Fibroblast of mammary gland (primary cell): ENCODE results near the gene TMEM131L.

Experiments
- DNase-seq: peaks from one replicate; pipeline ENCODE4 v3.0.0-alpha.2; 2010; ENCODE audit warnings: low read depth
- H3K4me3 ChIP-seq: 2 replicates; pipeline ENCODE4 v1.5.1; 2011; ENCODE audit warnings: low read depth, mild to moderate bottlenecking, low read length, moderate library complexity; ENCODE audit not compliant: control insufficient read depth
- TF ChIP-seq, protein P1 (sequence below): conservative IDR thresholded peaks from 2 replicates; pipeline ENCODE4 v1.5.1; 2011; ENCODE audit warnings: low read depth, low read length, inconsistent platforms; ENCODE audit not compliant: control insufficient read depth, insufficient read depth

Gene TMEM131L

GRCh38 chr4:153531976-153532626, 65.9 kb downstream of the TMEM131L start:
- TF ChIP-seq, protein P1, sequence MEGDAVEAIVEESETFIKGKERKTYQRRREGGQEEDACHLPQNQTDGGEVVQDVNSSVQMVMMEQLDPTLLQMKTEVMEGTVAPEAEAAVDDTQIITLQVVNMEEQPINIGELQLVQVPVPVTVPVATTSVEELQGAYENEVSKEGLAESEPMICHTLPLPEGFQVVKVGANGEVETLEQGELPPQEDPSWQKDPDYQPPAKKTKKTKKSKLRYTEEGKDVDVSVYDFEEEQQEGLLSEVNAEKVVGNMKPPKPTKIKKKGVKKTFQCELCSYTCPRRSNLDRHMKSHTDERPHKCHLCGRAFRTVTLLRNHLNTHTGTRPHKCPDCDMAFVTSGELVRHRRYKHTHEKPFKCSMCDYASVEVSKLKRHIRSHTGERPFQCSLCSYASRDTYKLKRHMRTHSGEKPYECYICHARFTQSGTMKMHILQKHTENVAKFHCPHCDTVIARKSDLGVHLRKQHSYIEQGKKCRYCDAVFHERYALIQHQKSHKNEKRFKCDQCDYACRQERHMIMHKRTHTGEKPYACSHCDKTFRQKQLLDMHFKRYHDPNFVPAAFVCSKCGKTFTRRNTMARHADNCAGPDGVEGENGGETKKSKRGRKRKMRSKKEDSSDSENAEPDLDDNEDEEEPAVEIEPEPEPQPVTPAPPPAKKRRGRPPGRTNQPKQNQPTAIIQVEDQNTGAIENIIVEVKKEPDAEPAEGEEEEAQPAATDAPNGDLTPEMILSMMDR, result no peak
- DNase-seq, result no peak

GRCh38 chr4:153532636-153533035, 66.5 kb downstream of the TMEM131L start:
- H3K4me3 ChIP-seq, result no peak overlapping the region
- TF ChIP-seq, protein P1, result no peak
- DNase-seq, result no peak

More at GRCh38 chr4:153531976-153532626, 65.9 kb downstream of the TMEM131L start:
- no peak overlapping the region for H3K4me3 ChIP-seq

- TF ChIP-seq, protein P1, result no peak
- H3K4me3 ChIP-seq, result no peak overlapping the region
- no peak for DNase-seq
These were observed 67.2 kb downstream of the TMEM131L start for GRCh38 chr4:153533387-153533786.

DNA sequence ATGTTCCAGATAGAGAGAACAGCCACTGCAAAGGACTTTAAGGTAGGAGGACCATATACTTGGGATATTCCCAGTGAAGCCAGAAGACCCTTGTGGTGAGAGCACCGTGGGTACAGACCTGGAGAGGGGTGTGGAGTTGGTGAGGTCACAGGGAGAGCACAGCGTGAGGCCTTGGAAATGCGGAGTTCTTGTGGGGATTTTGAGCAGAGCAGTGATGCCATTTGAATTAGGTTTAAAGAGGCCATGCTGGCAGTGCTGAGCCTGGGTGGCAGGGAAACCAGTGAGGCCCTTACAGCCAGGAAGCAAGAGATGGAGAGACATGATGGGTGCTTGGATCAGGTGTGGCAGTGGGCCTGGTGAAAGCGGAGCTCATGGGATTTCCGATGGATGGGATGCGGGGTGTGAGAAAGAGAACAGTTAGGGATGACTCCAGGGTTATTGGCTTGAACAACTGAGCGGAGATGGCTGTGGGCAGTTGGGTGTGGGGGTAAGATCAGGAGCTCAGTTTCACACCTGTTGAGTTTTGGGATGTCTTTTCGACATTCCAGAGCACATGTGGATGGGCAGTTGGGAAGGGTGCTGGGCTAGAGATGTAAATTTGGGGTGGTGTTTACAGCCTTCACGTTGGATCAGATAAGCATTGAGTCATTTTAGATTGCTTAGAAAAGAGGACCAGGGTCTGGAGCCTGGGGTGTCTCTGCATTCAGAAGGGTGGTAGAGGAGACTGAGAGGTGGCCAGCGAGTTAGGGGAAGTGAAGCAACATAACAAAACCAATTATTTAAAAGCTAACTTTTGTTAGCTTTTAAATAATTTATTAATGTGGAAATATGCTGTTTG, 68.9 kb downstream of the TMEM131L start:
- no peak for DNase-seq
- no peak overlapping the region for H3K4me3 ChIP-seq
- TF ChIP-seq, protein P1, result no peak

GRCh38 chr4:153535772-153536513, 69.8 kb downstream of the TMEM131L start:
- DNase-seq, result no peak
- TF ChIP-seq, protein P1, result no peak

DNA sequence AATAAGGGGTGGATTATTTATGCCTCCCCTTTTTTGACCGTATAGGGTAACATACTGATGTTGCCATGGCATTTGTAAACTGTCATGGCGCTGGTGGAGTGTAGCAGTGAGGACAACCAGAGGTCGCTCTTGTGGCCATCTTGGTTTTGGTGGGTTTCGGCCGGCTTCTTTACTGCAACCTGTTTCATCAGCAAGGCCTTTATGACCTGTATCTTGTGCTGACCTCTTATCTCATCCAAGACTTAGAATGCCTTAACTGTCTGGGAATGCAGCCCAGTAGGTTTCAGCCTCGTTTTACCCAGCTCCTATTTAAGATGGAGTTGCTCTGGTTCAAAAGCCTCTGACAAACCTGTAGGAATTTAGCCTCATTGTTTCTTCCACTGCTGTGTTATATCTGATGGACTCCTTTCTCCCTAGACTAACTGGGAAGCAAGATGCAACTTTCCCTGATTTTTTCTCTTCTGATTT, 71.4 kb downstream of the TMEM131L start:
- no peak for DNase-seq

More at GRCh38 chr4:153535772-153536513, 69.8 kb downstream of the TMEM131L start:
- no peak overlapping the region for H3K4me3 ChIP-seq

More for the DNA sequence above, 71.4 kb downstream of the TMEM131L start:
- no peak overlapping the region for H3K4me3 ChIP-seq
- TF ChIP-seq, protein P1, result no peak
